ENCODE data around the gene TMIGD2. TPM values are rescaled to one million over a fixed set of nuclear protein-coding genes. Genes with fewer than 3 reads are reported as not detected.

Gene TMIGD2
- polyA plus RNA-seq, 1 donor from 2014 or later: not detected

- H3K4me3 ChIP-seq (ENCODE audit: low read length): no peak overlapping the region
- no peaks in the 10 kb centered on the region for H3K79me2 ChIP-seq (replicated peaks; ENCODE audit: insufficient read depth, low read length)
- H3K27ac ChIP-seq (ENCODE audit: low read length): no peak overlapping the region
- H3K4me2 ChIP-seq (ENCODE audit: low read length): no peak overlapping the region
- no peaks in the 10 kb centered on the region for H3K27me3 ChIP-seq (ENCODE audit: insufficient read depth, low read depth, low read length)
- no peak for TF ChIP-seq EP300 (conservative IDR thresholded peaks at IDR 0.05; ENCODE audit: poor library complexity, severe bottlenecking)
- TF ChIP-seq MXI1 (conservative IDR thresholded peaks at IDR 0.05; ENCODE audit: poor library complexity, severe bottlenecking): no peak
- no peak for TF ChIP-seq TAF1 (IDR thresholded peaks at IDR 0.05; ENCODE audit: low read depth)
- TF ChIP-seq CTCF (IDR thresholded peaks at IDR 0.05; ENCODE audit: poor library complexity, severe bottlenecking): no peak
- no peak for TF ChIP-seq POLR2AphosphoS5 (IDR thresholded peaks at IDR 0.05)
- TF ChIP-seq EZH2 (IDR thresholded peaks at IDR 0.05; ENCODE audit: borderline replicate concordance, insufficient read depth, low read length, poor library complexity, severe bottlenecking): no peak
- TF ChIP-seq SMC3 (conservative IDR thresholded peaks at IDR 0.05; ENCODE audit: poor library complexity): no peak
- TF ChIP-seq RAD21 (conservative IDR thresholded peaks at IDR 0.05): no peak
- no peak for TF ChIP-seq REST (IDR thresholded peaks at IDR 0.05; ENCODE audit: borderline replicate concordance)
- H3K9me3 ChIP-seq (ENCODE audit: low read length): no peaks in the 10 kb centered on the region
- H3K9me2 ChIP-seq (ENCODE audit: insufficient read depth, low read length): no peaks in the 10 kb centered on the region
- no peak overlapping the region for H3K9ac ChIP-seq (ENCODE audit: low read length)
- H3K36me3 ChIP-seq (ENCODE audit: insufficient read depth, low read length): no peaks in the 10 kb centered on the region
- H4K20me1 ChIP-seq (ENCODE audit: insufficient read depth): no peaks in the 10 kb centered on the region
- no peaks in the 10 kb centered on the region for H3F3A ChIP-seq (ENCODE audit: insufficient read depth, low read length, poor library complexity, severe bottlenecking)
- no peak overlapping the region for H2AFZ ChIP-seq (ENCODE audit: low read depth, low read length)
These were observed 473 bp downstream of the TMIGD2 start for GRCh38 chr19:4301590-4302242.

- Histone ChIP-seq H3K27me3 (ENCODE audit: insufficient read depth, low read depth, low read length) (no peaks in the 10 kb centered on the region), H4K20me1 (ENCODE audit: insufficient read depth) (no peaks in the 10 kb centered on the region), H3K79me2 (replicated peaks; ENCODE audit: insufficient read depth, low read length) (no peaks in the 10 kb centered on the region), H3K9ac (ENCODE audit: low read length) (no peak overlapping the region), H3K4me3 (ENCODE audit: low read length) (no peak overlapping the region), H3F3A (ENCODE audit: insufficient read depth, low read length, poor library complexity, severe bottlenecking) (no peaks in the 10 kb centered on the region), H3K4me2 (ENCODE audit: low read length) (no peak overlapping the region), H3K9me3 (ENCODE audit: low read length) (no peaks in the 10 kb centered on the region), H3K36me3 (ENCODE audit: insufficient read depth, low read length) (no peaks in the 10 kb centered on the region), H3K27ac (ENCODE audit: low read length) (no peak overlapping the region), H2AFZ (ENCODE audit: low read depth, low read length) (no peak overlapping the region), H3K9me2 (ENCODE audit: insufficient read depth, low read length) (no peaks in the 10 kb centered on the region)
- TF ChIP-seq REST (IDR thresholded peaks at IDR 0.05; ENCODE audit: borderline replicate concordance) (no peak), RAD21 (conservative IDR thresholded peaks at IDR 0.05) (no peak), SMC3 (conservative IDR thresholded peaks at IDR 0.05; ENCODE audit: poor library complexity) (no peak), POLR2AphosphoS5 (IDR thresholded peaks at IDR 0.05) (no peak), EZH2 (IDR thresholded peaks at IDR 0.05; ENCODE audit: borderline replicate concordance, insufficient read depth, low read length, poor library complexity, severe bottlenecking) (no peak), EP300 (conservative IDR thresholded peaks at IDR 0.05; ENCODE audit: poor library complexity, severe bottlenecking) (no peak), MXI1 (conservative IDR thresholded peaks at IDR 0.05; ENCODE audit: poor library complexity, severe bottlenecking) (no peak), TAF1 (IDR thresholded peaks at IDR 0.05; ENCODE audit: low read depth) (no peak), CTCF (IDR thresholded peaks at IDR 0.05; ENCODE audit: poor library complexity, severe bottlenecking) (no peak)
These were observed 1.6 kb downstream of the TMIGD2 start for GRCh38 chr19:4300589-4300988.
